Activated naive CD4-positive, alpha-beta T cell treated with anti-CD3 and anti-CD28 coated beads, Interleukin-2, amount 50 U/mL, for 72 hours (primary cell): ENCODE measurements around the gene RBP3. TPM values are rescaled to one million over a fixed set of nuclear protein-coding genes. Genes with fewer than 3 reads are reported as not detected.
A peak's percentile ranks its signal among the peaks of the same experiment; 100 is the strongest.

Experiments
- ATAC-seq, 2 donors: fragments of 150-1000 bp; cut with Tn5 transposase; 2 replicates each; pipeline ENCODE4 v1.10.0; 2021; ENCODE audit warnings: mild to moderate bottlenecking in 2 of 2, moderate library complexity in 2 of 2
- DNase-seq, 2 donors: peaks; one replicate each; pipeline ENCODE4 v3.0.0; 2021 to 2022; ENCODE audit warnings: low spot score in 2 of 2
- H3K27ac Mint-ChIP-seq, 2 donors: one replicate each; pipeline ENCODE4 v1.8.0; 2022; ENCODE audit warnings: mild to moderate bottlenecking in 2 of 2, mixed read lengths in 2 of 2
- H3K36me3 Mint-ChIP-seq, 2 donors: one replicate each; pipeline ENCODE4 v1.8.0; 2022; ENCODE audit warnings: mixed read lengths in 2 of 2
- H3K9me3 Mint-ChIP-seq, 2 donors: one replicate each; pipeline ENCODE4 v1.8.0; 2022; ENCODE audit warnings: mixed read lengths in 2 of 2
- total RNA-seq, 2 donors: library from RNA; stranded (reverse); gene quantifications; one replicate each; pipeline ENCODE4 v1.2.3, GENCODE V29; 2022

Gene RBP3
- total RNA-seq, 2 donors from 2014 or later: not detected

- H3K9me3 Mint-ChIP-seq: no peaks in the 10 kb centered on the region
- no peaks in the 10 kb centered on the region for H3K36me3 Mint-ChIP-seq
Observed at GRCh38 chr10:47346581-47347302, 1.4 kb upstream of the RBP3 start.

GRCh38 chr10:47347303-47347675 lies 874 bp upstream of the RBP3 start:
- H3K9me3 Mint-ChIP-seq: no peaks in the 10 kb centered on the region
- H3K27ac Mint-ChIP-seq: no peak overlapping the region
- no peaks in the 10 kb centered on the region for H3K36me3 Mint-ChIP-seq
- no peak for DNase-seq
- ATAC-seq: no peak

More at GRCh38 chr10:47346581-47347302, 1.4 kb upstream of the RBP3 start:
- ATAC-seq (no peak), DNase-seq (no peak)
- no peak overlapping the region for H3K27ac Mint-ChIP-seq

- DNase-seq: no peak
- no peaks in the 10 kb centered on the region for H3K36me3 Mint-ChIP-seq
- no peaks in the 10 kb centered on the region for H3K9me3 Mint-ChIP-seq
- no peak for ATAC-seq
- no peak overlapping the region for H3K27ac Mint-ChIP-seq
Observed at GRCh38 chr10:47348661-47349470, 703 bp downstream of the RBP3 start.

GRCh38 chr10:47349516-47349915 lies 1.4 kb downstream of the RBP3 start:
- Mint-ChIP-seq H3K9me3 (no peaks in the 10 kb centered on the region), H3K27ac (no peak overlapping the region), H3K36me3 (no peaks in the 10 kb centered on the region)
- ATAC-seq (no peak), DNase-seq (no peak)

GRCh38 chr10:47349941-47350371 lies 1.8 kb downstream of the RBP3 start:
- H3K27ac Mint-ChIP-seq: no peak overlapping the region
- no peaks in the 10 kb centered on the region for H3K9me3 Mint-ChIP-seq
- peak in 1 of 2 donors; percentile 54 for DNase-seq
- no peak for ATAC-seq
- H3K36me3 Mint-ChIP-seq: no peaks in the 10 kb centered on the region

GRCh38 chr10:47350671-47351640 lies 2.8 kb downstream of the RBP3 start:
- Mint-ChIP-seq H3K36me3 (no peaks in the 10 kb centered on the region), H3K9me3 (no peaks in the 10 kb centered on the region), H3K27ac (no peak overlapping the region)
- no peak for ATAC-seq
- DNase-seq: peak in 1 of 2 donors; percentile 40

GRCh38 chr10:47351899-47352815 lies 4.0 kb downstream of the RBP3 start:
- Mint-ChIP-seq H3K9me3 (no peaks in the 10 kb centered on the region), H3K36me3 (no peaks in the 10 kb centered on the region), H3K27ac (no peak overlapping the region)
- DNase-seq: peak in 1 of 2 donors; percentile 41
- no peak for ATAC-seq

- DNase-seq (no peak), ATAC-seq (no peak)
- Mint-ChIP-seq H3K27ac (no peak overlapping the region), H3K9me3 (no peaks in the 10 kb centered on the region), H3K36me3 (no peaks in the 10 kb centered on the region)
Observed at GRCh38 chr10:47353351-47353750, 5.2 kb downstream of the RBP3 start.

- Mint-ChIP-seq H3K36me3 (no peaks in the 10 kb centered on the region), H3K27ac (no peak overlapping the region), H3K9me3 (no peaks in the 10 kb centered on the region)
- ATAC-seq (no peak), DNase-seq (peak in 1 of 2 donors; percentile 18)
Observed at GRCh38 chr10:47354165-47354564, 6.0 kb downstream of the RBP3 start.

GRCh38 chr10:47354900-47355299 lies 6.7 kb downstream of the RBP3 start:
- DNase-seq (no peak), ATAC-seq (no peak)
- no peaks in the 10 kb centered on the region for H3K36me3 Mint-ChIP-seq
- no peaks in the 10 kb centered on the region for H3K9me3 Mint-ChIP-seq
- no peak overlapping the region for H3K27ac Mint-ChIP-seq

GRCh38 chr10:47356708-47357107 lies 8.5 kb downstream of the RBP3 start:
- no peak overlapping the region for H3K27ac Mint-ChIP-seq
- DNase-seq (no peak), ATAC-seq (no peak)
- H3K36me3 Mint-ChIP-seq: no peaks in the 10 kb centered on the region
- no peaks in the 10 kb centered on the region for H3K9me3 Mint-ChIP-seq

GRCh38 chr10:47357131-47357582 lies 9.0 kb downstream of the RBP3 start:
- ATAC-seq (no peak), DNase-seq (peak in 1 of 2 donors; percentile 47)
- Mint-ChIP-seq H3K36me3 (no peaks in the 10 kb centered on the region), H3K27ac (no peak overlapping the region), H3K9me3 (no peaks in the 10 kb centered on the region)

- Mint-ChIP-seq H3K27ac (no peak overlapping the region), H3K36me3 (no peaks in the 10 kb centered on the region), H3K9me3 (no peaks in the 10 kb centered on the region)
- no peak for ATAC-seq
- peak in 1 of 2 donors; percentile 20 for DNase-seq
Observed at GRCh38 chr10:47357911-47358310, 9.7 kb downstream of the RBP3 start.

- Mint-ChIP-seq H3K36me3 (no peaks in the 10 kb centered on the region), H3K27ac (no peak overlapping the region), H3K9me3 (no peaks in the 10 kb centered on the region)
- peak in 1 of 2 donors; percentile 31 for DNase-seq
- no peak for ATAC-seq
Observed at GRCh38 chr10:47358457-47358856, 10.3 kb downstream of the RBP3 start.

- no peak overlapping the region for H3K27ac Mint-ChIP-seq
- H3K36me3 Mint-ChIP-seq: no peaks in the 10 kb centered on the region
- no peaks in the 10 kb centered on the region for H3K9me3 Mint-ChIP-seq
- DNase-seq (no peak), ATAC-seq (no peak)
Observed at GRCh38 chr10:47359101-47359500, 10.9 kb downstream of the RBP3 start.
